HG02763 (cell line): ENCODE results near the gene CCDC91.
"Not testable (repeated sequence)": the region's sequence is repeated elsewhere in the genome, so short reads cannot be mapped to it uniquely, and the experiment has no call there.

ENCODE experiments used
- ATAC-seq: cut with Tn5 transposase; IDR thresholded peaks from one replicate; pipeline ENCODE4 v1.9.1; 2021; ENCODE audit warnings: mild to moderate bottlenecking, moderate library complexity; ENCODE audit not compliant: unreplicated experiment

The CCDC91 gene

GRCh38 chr12:28351414-28351813 lies 161.2 kb downstream of the CCDC91 start:
- ATAC-seq: no peak

GRCh38 chr12:28355161-28355560 lies 164.9 kb downstream of the CCDC91 start:
- ATAC-seq: no peak

- no peak for ATAC-seq
Measured at GRCh38 chr12:28360253-28360652, 170.0 kb downstream of the CCDC91 start.

GRCh38 chr12:28367326-28367725 lies 177.1 kb downstream of the CCDC91 start:
- no peak for ATAC-seq

- ATAC-seq: no peak
Measured at GRCh38 chr12:28367993-28368392, 177.7 kb downstream of the CCDC91 start.

GRCh38 chr12:28369483-28369882 lies 179.2 kb downstream of the CCDC91 start:
- ATAC-seq: no peak

- ATAC-seq: no peak
Measured at GRCh38 chr12:28374556-28374955, 184.3 kb downstream of the CCDC91 start.

- no peak for ATAC-seq
Measured at GRCh38 chr12:28378736-28379135, 188.5 kb downstream of the CCDC91 start.

- ATAC-seq: not testable (repeated sequence)
Measured at GRCh38 chr12:28379779-28380178, 189.5 kb downstream of the CCDC91 start.

- no peak for ATAC-seq
Measured at GRCh38 chr12:28383368-28383767, 193.1 kb downstream of the CCDC91 start.

- no peak for ATAC-seq
Measured at GRCh38 chr12:28388879-28389278, 198.6 kb downstream of the CCDC91 start.

- ATAC-seq: no peak
Measured at GRCh38 chr12:28390206-28390605, 199.9 kb downstream of the CCDC91 start.

- no peak for ATAC-seq
Measured at GRCh38 chr12:28390761-28391385, 200.6 kb downstream of the CCDC91 start.

GRCh38 chr12:28409892-28410291 lies 219.6 kb downstream of the CCDC91 start:
- ATAC-seq: no peak

- ATAC-seq: peak; percentile 44
Measured at GRCh38 chr12:28413460-28414109, 223.3 kb downstream of the CCDC91 start.

GRCh38 chr12:28415755-28416154 lies 225.5 kb downstream of the CCDC91 start:
- no peak for ATAC-seq

GRCh38 chr12:28421374-28421773 lies 231.1 kb downstream of the CCDC91 start:
- ATAC-seq: no peak

- no peak for ATAC-seq
Measured at GRCh38 chr12:28424965-28425364, 234.7 kb downstream of the CCDC91 start.

GRCh38 chr12:28425526-28425925 lies 235.3 kb downstream of the CCDC91 start:
- peak; percentile 63 for ATAC-seq

GRCh38 chr12:28427046-28427445 lies 236.8 kb downstream of the CCDC91 start:
- no peak for ATAC-seq

- ATAC-seq: no peak
Measured at GRCh38 chr12:28440081-28440608, 249.9 kb downstream of the CCDC91 start.

- no peak for ATAC-seq
Measured at GRCh38 chr12:28442101-28442500, 251.8 kb downstream of the CCDC91 start.
